Left colon (tissue), 2 donors: ENCODE measurements around the gene GPRC5B. TPM values are rescaled to one million over a fixed set of nuclear protein-coding genes. Genes with fewer than 3 reads are reported as not detected.

Experiments
- ATAC-seq: fragments of 200-7000 bp; cut with Tn5 transposase; one replicate; pipeline ENCODE4 v1.9.1; 2020; ENCODE audit warnings: mild to moderate bottlenecking, moderate library complexity
- DNase-seq, 2 donors: peaks; one replicate each; pipeline ENCODE4 v3.0.0-alpha.2; 2020
- intact Hi-C, 2 donors: fragments of 100-400 bp; cut with DNase I in 1 of 2; cut with micrococcal nuclease in 1 of 2; formaldehyde crosslinking; loops; one replicate each; pipeline versions ENCODE4 v1.11.2 to v1.14.0; 2022; cut with DNase I, micrococcal nuclease
- total RNA-seq, 2 donors: library from RNA; stranded (reverse); fragmentation: NEBNext Ultra II Directional; extraction: Animal tissue kit (Norgen Biotek cat#: 25700); gene quantifications; one replicate each; pipeline ENCODE4 v1.2.1, GENCODE V29; 2021
- donor health status: DM: no; HTN: no; CAD: no.
- donor health status: DM: yes; HTN: yes; CAD: no.

Gene GPRC5B
- total RNA-seq, 2 donors from 2014 or later = 5.0 to 7.6 TPM

DNA sequence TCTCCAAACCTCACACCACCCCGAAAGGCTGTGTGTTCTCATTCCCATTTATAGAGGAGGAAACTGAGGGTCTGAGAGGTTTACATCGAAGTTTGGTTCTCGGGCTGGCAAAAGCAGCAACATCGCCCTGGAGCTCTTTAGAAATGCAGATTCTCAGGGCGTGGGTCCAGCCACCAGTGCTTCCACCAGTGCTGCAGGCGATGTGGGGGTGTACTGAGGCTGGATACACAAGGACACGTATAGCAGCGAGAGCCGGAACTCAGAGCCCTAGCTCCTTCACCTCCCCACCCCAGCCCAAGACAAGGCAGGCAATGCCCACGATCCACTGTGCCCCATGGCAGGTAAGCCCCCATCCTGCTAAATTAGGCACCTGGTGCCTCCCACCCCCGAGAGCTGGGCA lies 5.9 kb downstream of the GPRC5B start:
- ATAC-seq (no peak), DNase-seq (no peak)
- intact Hi-C loops = no loop called here

DNA sequence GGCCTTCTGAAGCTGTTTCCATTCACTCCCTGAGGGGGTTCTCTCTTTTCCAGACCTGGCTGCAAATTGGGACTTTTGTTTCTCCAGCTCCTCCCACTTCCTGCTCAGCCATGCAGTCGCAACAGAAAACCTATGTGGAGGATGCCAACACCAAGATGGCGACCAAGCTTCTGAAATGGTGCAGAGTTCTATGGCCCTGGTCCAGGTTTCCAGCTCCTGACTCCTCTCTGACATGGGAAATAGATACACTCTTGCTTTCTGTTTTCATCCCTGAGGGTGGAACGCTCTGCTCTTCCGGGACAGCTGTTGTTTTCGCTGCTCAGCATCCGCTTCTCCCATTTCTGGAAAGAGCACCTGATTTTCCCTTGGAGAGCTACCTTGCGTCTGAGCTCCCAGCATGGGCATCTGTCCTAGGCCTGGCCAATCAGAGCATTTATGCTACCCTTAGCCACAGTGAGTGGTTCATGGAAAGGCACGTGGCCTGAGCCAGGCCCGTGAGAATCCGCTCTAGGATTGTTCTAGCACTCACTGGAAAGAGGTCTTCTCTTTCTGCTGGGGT lies 8.1 kb downstream of the GPRC5B start:
- no peak for ATAC-seq
- no peak for DNase-seq
- intact Hi-C loops = no loop called here

DNA sequence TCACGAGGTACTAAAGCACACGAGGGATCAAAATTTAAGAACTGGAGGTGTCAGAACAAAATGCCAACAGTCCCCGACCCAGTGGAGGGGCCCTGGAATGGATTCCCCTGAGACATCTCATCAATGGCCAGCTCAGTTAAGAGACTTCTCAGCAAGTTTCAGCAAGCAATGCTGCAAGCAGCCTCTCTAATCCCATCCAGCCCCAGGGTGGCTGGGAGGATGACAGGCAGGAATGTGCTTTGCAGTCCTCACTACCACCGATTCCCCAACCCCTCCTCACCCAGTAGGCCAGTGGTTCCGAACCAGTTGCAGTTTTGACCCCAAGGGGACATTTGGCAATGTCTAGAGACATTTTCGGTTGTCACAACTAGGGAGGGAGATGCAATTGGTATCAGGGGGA lies 8.7 kb downstream of the GPRC5B start:
- DNase-seq (no peak), ATAC-seq (no peak)
- intact Hi-C loops = no loop called here

DNA sequence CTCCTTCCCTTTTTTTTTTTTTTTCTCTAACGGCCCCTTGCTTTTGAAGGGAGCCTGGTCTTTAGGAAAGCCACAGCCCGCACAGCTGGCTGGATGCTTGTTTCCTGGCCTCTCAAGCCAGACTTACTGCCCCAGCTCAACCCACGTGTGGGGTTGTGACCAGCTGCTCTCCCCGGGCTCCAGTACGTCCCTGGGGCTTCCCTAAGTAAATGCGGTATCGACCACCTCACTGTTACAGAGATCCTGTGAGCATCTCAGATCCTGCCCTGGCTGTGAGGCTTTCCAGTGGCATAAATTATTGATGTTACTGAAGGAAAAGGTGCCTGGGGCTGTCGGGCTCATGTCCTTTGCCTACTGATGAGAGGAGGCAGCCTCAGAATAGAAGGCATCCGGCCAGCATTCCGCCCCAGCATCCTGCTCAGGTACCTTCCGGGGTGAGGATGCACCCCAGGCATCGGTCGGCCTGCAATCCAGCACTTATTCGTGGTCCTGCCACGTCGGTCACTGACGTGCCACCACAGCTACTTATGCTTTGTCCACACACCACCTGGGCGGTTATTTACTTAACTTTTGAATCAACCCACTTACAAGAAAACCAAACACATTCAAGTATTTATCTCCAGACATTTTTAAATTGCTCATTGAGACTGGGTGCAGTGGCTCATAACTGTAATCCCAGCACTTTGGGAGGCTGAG lies 9.6 kb downstream of the GPRC5B start:
- no peak for DNase-seq
- intact Hi-C loops = no loop called here
- ATAC-seq = no peak

DNA sequence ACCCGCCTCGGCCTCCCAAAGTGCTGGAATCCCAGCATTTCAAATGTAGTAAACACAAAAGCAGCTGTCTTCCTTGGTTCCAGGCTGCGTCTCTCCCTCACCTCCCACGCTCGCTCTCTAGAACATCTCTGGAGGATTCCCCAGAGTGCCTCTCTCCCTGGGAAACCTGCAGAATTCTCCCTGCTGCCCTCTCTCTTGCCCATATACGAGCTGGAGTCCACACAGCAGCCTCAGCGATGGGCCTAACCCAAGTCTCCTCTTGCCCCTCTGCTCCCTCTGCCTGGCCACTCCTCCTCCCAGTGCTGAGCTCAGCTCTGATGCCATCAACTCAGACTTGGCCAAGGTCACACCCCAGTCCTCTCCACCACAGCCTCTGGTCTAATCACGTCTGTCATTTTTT lies 10.6 kb downstream of the GPRC5B start:
- ATAC-seq (no peak), DNase-seq (no peak)
- intact Hi-C loops = no loop called here

DNA sequence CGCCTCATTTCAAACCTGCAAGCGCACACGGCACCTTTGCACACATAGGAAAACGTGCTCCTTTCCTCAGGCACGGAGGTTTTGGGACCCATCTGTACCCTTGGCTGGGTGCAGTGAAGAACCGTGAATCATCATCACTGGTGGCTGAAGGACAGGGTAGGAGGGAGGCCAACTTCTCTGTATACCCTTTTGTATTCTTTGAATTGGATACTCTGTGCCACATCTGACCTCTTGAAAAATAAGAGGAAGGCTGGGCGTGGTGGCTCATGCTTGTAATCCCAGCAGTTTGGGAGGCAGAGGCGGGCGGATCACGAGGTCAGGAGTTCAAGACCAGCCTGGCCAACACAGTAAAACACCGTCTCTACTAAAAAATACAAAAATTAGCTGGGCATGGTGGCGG lies 11.7 kb downstream of the GPRC5B start:
- ATAC-seq = no peak

DNA sequence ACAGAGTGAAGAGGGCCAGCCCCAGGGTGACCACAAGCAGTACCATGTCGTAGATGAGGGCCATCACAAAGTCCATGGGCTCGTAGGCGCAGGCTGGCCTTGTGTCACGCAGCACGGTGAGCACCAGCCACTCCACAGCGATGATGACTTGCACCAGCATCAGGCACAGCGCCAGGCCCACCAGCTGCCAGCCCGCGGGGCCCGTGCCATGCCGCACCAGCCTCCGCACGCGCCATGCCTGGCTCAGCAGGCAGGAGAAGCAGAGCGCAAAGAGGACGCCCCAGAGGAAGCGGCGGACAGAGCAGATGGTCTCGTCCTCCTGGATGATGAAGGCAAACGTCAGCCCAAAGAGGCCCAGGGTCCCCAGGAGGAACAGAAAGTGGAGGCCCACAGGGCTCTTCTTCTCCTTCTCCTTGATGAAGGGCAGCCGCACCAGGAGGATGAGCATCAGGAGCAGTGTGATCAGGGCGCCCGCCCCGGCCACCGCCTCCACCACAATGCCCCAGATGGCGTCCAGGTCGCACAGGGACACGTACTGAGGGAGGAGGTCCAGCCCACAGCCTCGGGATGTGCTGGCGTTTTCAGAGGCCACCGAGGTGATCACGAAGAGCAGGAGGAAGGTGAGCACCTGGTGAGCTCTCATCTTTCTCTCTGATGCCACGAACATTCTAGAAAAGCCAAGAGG lies 12.3 kb downstream of the GPRC5B start:
- DNase-seq (no peak), ATAC-seq (no peak)

More for the DNA sequence above, 11.7 kb downstream of the GPRC5B start:
- intact Hi-C loops = no loop called here
- DNase-seq = no peak

DNA sequence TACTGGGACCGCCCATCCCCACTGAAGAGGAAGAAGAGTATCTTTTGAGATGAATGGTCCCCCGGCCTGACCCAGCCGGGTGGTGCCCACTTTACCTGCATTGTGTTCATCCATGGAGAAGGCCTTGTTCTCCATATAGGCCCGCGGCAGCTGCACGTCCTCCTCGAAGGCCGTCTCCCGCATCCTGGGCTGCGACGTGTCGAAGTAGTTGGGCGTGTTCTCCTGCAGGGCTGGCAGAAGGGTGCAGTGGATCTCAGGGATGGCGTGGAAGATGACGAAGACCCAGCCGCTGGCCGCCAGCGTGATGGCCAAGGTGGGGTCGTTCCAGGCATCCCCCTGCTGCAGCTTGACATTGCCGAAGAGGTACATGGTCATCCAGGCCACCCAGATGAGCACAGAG lies 12.9 kb downstream of the GPRC5B start:
- intact Hi-C loops = no loop called here
- ATAC-seq (no peak), DNase-seq (no peak)

More for the DNA sequence above, 12.3 kb downstream of the GPRC5B start:
- intact Hi-C loops = no loop called here

DNA sequence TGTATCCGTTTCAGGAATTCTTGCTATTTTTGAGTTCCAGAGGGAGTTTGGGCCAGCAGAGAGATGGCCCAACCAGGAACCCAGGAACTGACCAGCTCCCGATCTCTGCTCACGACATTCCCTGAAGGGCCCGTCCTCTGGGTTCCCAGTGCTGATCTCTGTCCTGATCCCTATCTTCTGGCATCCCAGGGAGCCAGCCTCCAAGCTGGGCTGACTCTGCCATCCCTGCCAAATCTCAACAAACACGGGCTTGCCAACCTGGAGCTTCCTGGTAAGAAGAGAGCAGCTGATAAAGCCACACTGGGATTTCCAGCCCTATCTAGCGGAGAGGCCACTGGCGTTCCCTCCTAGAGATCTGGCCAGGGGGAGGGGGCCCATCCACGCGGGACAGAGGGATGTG lies 16.2 kb downstream of the GPRC5B start:
- ATAC-seq (no peak), DNase-seq (no peak)
- intact Hi-C loops = no loop called here

DNA sequence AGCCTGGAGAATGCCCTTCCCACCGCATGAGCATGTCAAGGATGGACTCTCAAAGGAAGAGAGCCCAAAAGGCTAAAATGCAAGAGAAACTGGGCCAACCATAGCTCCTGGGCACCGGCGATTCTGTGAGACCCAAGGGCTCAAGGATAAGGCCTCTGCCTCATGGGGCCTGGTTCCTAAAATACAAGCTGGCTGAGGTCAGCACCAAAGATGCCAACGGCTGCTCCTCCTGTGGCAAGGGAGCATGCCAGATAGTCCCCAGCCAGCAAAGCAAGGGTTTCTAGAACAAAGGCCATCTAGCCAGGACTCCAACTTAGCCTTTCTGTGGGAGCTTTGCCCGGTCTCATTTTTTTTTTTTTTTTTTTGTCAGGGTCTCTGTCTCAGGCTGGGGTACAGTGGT lies 20.1 kb downstream of the GPRC5B start:
- DNase-seq = no peak
- intact Hi-C loops = no loop called here
- ATAC-seq = no peak

DNA sequence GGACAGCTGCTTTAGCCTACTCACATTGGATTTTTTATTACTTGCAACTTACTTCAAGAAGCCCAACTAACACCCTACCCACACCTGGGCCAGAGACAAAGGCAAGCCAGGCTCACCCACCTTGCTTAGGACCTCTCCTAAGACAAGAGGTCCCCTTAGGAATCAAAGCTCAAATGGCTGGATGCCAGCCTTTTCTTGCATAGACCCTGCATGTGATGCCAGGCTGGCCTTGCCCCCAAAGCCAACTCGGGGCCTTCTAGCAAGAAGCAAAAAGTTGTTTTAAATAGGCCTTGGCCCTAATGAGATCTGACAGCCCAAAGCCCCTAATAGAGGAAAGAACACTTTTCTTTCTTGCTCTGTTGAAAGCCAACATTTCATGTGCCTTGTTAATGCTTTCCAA lies 20.7 kb downstream of the GPRC5B start:
- intact Hi-C loops = no loop called here
- DNase-seq = no peak
- ATAC-seq = no peak

DNA sequence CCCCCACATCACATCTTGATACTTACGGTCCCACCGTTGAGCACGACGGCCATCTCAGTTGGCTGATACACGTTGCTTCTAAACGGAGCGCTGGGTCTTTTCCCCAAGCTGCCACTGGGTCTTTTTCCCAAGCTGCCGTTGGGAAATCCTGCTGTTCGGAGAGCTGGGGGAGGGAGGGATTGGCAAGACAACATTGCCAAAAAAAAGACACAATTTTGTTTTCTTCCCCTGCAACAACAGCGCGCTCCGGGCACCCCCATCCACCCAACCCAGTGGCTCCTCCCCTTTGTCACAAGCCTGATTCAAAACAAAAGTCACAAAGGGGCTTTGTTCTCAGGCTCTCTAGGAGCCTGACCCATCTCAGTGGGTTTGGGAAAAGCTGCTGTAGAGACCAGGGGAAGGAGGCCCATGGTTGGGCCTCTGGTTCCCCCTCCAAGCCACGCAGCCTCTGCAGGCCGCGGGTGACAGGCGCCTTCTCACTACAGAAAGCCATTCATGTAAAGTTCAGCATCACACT lies 22.8 kb downstream of the GPRC5B start:
- DNase-seq = no peak
- no peak for ATAC-seq

DNA sequence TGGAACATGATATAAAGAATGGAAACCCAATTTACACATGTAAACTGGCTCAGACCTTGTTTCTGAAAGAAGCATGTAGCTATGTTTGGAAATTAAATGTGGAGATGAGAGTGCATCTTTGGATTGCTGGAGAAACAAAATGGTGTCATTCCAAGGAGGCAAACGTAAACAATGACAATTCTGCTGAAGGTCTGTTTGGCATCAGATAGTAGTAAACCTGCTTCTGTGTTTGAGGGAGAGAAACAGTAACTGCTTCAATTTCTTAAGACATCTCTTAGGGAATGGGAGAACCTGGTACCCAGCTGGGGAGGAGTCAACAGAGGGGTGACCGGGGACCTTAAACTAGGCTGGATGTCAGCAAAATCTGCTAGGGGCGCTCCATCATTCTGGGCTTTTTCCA lies 23.5 kb downstream of the GPRC5B start:
- no peak for ATAC-seq
- no peak for DNase-seq
- intact Hi-C loops = no loop called here

More for the DNA sequence above, 22.8 kb downstream of the GPRC5B start:
- intact Hi-C loops = no loop called here

DNA sequence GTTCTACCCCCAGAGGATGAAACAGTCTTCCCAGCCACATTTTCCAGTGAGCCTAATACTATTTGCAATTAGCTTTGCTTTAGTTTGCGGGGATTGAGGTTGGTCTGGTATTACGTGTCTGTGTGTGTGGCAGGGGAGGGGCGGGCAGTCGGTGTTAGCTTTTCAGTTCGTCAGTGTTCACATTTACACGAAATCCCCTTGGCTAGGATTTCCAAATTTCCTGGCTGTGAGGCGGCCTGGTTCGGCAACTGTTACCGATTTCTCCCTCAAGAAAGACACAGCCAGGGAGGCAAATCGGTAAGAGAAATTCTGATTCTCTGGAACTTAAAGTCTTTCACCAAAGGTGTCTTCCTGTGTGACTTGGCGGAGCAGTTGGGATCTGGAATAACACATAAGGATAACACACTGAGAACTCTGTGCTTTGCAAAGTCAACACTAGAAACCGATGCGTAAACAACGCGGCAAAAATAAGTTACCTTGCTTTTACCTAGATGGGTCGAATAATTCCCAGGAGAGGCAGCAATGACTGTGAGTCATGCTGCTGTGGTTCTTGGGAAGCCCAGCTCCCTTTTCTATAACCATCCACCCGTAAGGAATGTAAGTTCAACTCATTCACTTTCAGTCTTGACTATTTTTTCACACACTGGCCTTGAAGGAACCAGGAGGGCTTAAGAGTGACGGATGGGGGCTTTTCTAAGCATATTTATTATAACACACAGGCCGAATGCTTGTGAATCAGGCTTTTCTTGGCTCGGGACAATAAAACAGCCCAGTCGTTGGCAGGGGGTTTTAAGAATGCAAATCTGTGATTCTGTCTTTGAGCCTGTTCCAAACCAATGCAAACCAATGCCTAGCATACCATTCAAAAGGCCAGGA lies 24.2 kb downstream of the GPRC5B start:
- ATAC-seq (no peak), DNase-seq (no peak)
- intact Hi-C loops = no loop called here

DNA sequence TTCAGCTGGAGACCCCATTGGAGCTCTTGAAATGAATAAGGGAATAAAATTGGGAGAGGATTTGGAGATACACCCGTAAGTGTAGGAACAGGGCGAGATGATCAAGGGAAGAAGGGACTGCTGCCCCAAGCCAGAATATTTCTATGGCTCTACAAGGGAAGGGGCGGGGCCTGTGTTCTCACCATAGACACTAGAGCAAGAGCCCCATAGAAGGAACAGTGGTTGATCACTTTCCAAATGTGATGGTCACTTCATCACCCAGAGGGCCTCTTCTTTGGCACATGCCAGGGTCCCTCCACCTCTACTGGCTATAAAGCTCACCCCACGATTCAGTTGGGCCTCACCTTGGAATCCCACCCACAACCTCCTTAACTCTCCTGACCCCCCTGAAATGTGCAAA lies 25.0 kb downstream of the GPRC5B start:
- intact Hi-C loops = no loop called here
- DNase-seq (no peak), ATAC-seq (no peak)

DNA sequence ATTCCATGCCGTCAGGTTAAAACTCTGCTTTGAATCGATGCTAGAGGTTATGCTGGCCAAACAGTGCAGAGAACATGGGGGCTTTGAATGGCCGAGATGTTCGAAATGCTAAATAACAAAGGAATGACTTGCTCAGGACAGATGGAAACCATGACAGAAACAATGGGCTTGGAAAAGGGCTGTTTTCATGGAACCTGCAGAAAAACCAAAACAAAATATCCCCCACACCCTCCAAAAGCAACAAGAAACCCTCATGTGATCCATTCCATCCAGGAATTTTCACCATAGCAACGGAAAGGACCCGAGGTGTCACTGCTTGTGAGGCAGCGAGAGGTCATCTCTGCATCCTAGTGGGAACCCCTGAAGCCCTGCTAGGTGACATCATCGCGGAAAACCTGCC lies 25.5 kb downstream of the GPRC5B start:
- no peak for ATAC-seq
- intact Hi-C loops = no loop called here
- DNase-seq = no peak

DNA sequence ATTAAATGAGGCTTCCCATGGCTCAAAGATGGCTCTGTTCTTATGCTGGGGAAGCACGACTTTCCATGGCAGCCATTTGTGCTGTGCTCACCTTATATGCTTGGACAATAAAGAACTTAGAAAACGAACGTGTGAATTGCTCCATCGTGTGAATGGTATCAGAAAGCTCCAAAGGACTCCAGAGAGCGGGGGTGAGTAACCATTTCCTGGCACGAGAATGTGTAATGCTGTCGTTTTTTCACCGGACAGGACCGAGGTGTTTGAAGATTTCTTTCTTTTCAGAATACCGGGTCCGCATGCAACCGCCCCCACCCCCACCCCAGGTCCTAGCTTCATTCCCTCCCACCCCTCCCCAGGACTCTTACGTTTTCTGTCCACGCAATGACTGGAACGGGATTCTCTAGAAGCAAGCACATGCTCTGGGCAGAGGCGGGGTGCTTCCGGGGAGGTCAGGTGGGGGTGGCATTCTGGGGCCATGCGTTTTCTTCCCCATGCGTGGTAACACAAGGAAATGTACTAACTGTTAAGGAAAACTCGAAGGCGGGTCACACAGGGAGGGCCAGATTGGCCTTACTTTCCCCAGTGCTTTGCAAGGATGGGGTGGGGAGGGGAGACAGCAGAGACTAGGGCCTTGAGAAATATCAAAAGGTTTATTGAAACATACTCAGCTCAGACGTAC lies 26.2 kb downstream of the GPRC5B start:
- DNase-seq (no peak), ATAC-seq (no peak)
- intact Hi-C loops = no loop called here

DNA sequence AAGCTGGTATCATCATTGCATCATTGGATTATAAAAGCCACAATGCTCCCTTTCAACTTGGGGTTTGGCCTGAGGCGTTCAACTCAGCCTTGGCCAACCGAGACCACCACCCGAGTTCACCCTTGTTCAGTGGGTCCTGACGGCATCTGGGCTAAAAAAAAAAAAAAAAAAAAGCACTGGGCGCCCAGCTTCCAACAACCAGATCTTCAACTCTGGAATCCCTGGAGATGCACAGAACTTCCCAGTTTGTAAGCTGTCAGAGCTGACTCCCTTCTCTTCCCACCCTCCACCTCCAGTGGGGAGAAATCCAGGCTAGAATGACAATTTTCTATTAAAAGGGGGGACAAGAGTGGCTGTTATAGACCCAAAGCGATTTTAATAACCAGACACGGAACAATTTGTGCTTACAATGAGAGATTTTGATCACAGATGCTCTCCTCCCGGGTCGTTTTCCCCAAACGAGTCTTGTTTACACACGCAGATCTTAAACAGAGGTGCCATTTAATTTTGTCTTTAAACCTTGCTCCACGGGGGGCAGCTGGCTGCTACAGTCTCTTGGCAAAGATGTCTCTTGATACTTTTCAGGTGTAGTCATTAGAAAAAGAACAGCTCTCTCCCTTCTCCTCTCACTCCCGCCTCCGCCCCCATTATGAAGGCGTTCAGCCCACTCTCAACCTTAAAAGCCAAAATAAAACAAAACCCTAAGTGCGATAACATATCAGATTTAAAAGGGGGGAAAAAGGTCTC lies 26.9 kb downstream of the GPRC5B start:
- no peak for DNase-seq
- intact Hi-C loops = no loop called here

More for the DNA sequence above, 26.9 kb downstream of the GPRC5B start:
- no peak for ATAC-seq
